Testis (tissue), 5 donors: ENCODE measurements around the gene STIP1. TPM values are rescaled to one million over a fixed set of nuclear protein-coding genes. Genes with fewer than 3 reads are reported as not detected.
A peak's percentile ranks its signal among the peaks of the same experiment; 100 is the strongest.

ENCODE experiments used
- DNase-seq: peaks from one replicate; pipeline ENCODE4 v3.0.0-alpha.2; 2019
- H3K27ac ChIP-seq, 2 donors: fragments of 200-600 bp; sonication (generic); one replicate each; pipeline ENCODE4 v1.5.1; 2019
- H3K27me3 ChIP-seq: fragments of 200-600 bp; sonication (generic); one replicate; pipeline ENCODE4 v1.5.1; 2019
- H3K36me3 ChIP-seq: fragments of 200-600 bp; sonication (generic); one replicate; pipeline ENCODE4 v1.5.1; 2017; ENCODE audit warnings: low read depth; ENCODE audit errors: missing control alignments
- H3K4me1 ChIP-seq: fragments of 200-600 bp; sonication (generic); one replicate; pipeline ENCODE4 v1.5.1; 2019
- H3K4me3 ChIP-seq, 2 donors: fragments of 200-600 bp; sonication (generic); one replicate each; pipeline ENCODE4 v1.5.1; 2017 to 2019
- H3K9me3 ChIP-seq: fragments of 200-600 bp; sonication (generic); one replicate; pipeline ENCODE4 v1.5.1; 2017
- CTCF ChIP-seq, 3 experiments: fragments of 450-650 bp in 2 of 3; fragments of 200-600 bp in 1 of 3; sonication (generic) in 1 of 3; IDR thresholded peaks; one replicate each; pipeline ENCODE4 v1.5.1; 2016 to 2019; ENCODE audit warnings: antibody characterized with exemption in 3 of 3, mild to moderate bottlenecking in 2 of 3, moderate library complexity in 1 of 3
- POLR2A ChIP-seq: fragments of 450-650 bp; IDR thresholded peaks from one replicate; pipeline ENCODE4 v1.6.1; 2017; ENCODE audit warnings: antibody characterized with exemption, mild to moderate bottlenecking, moderate library complexity
- WGBS, 2 donors: methylation state at CpG; one replicate each; pipeline ENCODE4 v1.1.5; 2018; 5-methylcytosine and 5-hydroxymethylcytosine counted together
- intact Hi-C: fragments of 100-400 bp; cut with DNase I; formaldehyde crosslinking; loops from one replicate; pipeline ENCODE4 v1.15.1; 2023; ENCODE audit warnings: low total_unique reads
- long read RNA-seq, 2 donors: transcript quantifications; one replicate each; lab custom pipeline, GENCODE V29; 2026
- polyA plus RNA-seq: library from polyadenylated mRNA; stranded (reverse); fragments of 350-450 nt; fragmentation: Illumina TruSeq; extraction: RNeasy Lipid Tissue Mini Kit (QIAGEN cat#74804); gene quantifications from one replicate; pipeline ENCODE4 v1.2.3, GENCODE V29; 2014; ENCODE audit warnings: low read depth, low replicate concordance; ENCODE audit not compliant: insufficient read depth
- total RNA-seq, 2 donors: library from RNA; depleted of rRNA; stranded (reverse); fragments of >200 nt; gene quantifications; one replicate each; pipeline ENCODE4 v1.2.3, GENCODE V29; 2016

The STIP1 gene
- 100 to 1,000 TPM; 221 to 247 TPM for total RNA-seq
- polyA plus RNA-seq: 267 TPM
- long read RNA-seq, donor 1, transcript STIP1-201 (14 exons, 2,196 nt): major isoform, 11 of 72 reads
- long read RNA-seq, donor 1, transcript STIP1-206 (5 exons, 582 nt): minor isoform, 5 of 72 reads
- long read RNA-seq, donor 1, partial matches to known transcripts: 50 of 72 reads
- long read RNA-seq, donor 1, other reads (novel, unspliced or antisense): 0 of 72 reads
- long read RNA-seq, donor 2, transcript STIP1-201 (14 exons, 2,196 nt): major isoform, 12 of 42 reads
- long read RNA-seq, donor 2, partial matches to known transcripts: 27 of 42 reads
- long read RNA-seq, donor 2, other reads (novel, unspliced or antisense): 0 of 42 reads

GRCh38 chr11:64185693-64186491 lies at the start of gene STIP1:
TSS of gene STIP1 (plus strand) at chr11:64186171. CDS start at chr11:64186262, 91 bp downstream.
- intact Hi-C loops: no loop called here
- 0 to 1% methylated on average over 27 to 40 of the region's 74 CpGs for WGBS, 2 donors
- H3K4me1 ChIP-seq: peaks cover 32% of the 10 kb centered on the region
- TF ChIP-seq CTCF (IDR thresholded peaks at IDR 0.05) (peak in 2 of 3 experiments; percentile 22 to 43), POLR2A (peak; percentile 74)
- H3K4me3 ChIP-seq: peak within 1 kb of the TSS; percentile 71 to 78
- no peaks in the 10 kb centered on the region for H3K9me3 ChIP-seq
- DNase-seq: peak; percentile 99
- H3K27ac ChIP-seq: peak within 1 kb of the TSS; percentile 96 to 100
- no peaks in the 10 kb centered on the region for H3K36me3 ChIP-seq
- H3K27me3 ChIP-seq: no peaks in the 10 kb centered on the region

GRCh38 chr11:64136765-64137441 lies 49.1 kb upstream of the STIP1 start:
- intact Hi-C loops: no loop called here
- DNase-seq: no peak
- TF ChIP-seq CTCF (IDR thresholded peaks at IDR 0.05): no peak
- no peak for TF ChIP-seq POLR2A
- H3K9me3 ChIP-seq: no peaks in the 10 kb centered on the region
- H3K4me1 ChIP-seq: no peaks in the 10 kb centered on the region
- H3K27ac ChIP-seq: no peak overlapping the region
- H3K4me3 ChIP-seq: no peak overlapping the region
- H3K36me3 ChIP-seq: no peaks in the 10 kb centered on the region
- H3K27me3 ChIP-seq: no peaks in the 10 kb centered on the region
- 84 to 85% methylated on average over 12 to 17 of the region's 17 CpGs for WGBS, 2 donors

- Histone ChIP-seq H3K27me3 (no peaks in the 10 kb centered on the region), H3K36me3 (no peaks in the 10 kb centered on the region), H3K4me3 (no peak overlapping the region), H3K9me3 (no peaks in the 10 kb centered on the region), H3K27ac (no peak overlapping the region), H3K4me1 (no peaks in the 10 kb centered on the region)
- TF ChIP-seq CTCF (IDR thresholded peaks at IDR 0.05): no peak
- no peak for TF ChIP-seq POLR2A
- intact Hi-C loops: no loop called here
- 91 to 93% methylated on average over 16 of the region's 16 CpGs for WGBS, 2 donors
- no peak for DNase-seq
These were observed 47.6 kb upstream of the STIP1 start for GRCh38 chr11:64138398-64138797.

- Histone ChIP-seq H3K27me3 (no peaks in the 10 kb centered on the region), H3K36me3 (no peaks in the 10 kb centered on the region), H3K27ac (no peak overlapping the region), H3K4me1 (no peaks in the 10 kb centered on the region), H3K9me3 (no peaks in the 10 kb centered on the region), H3K4me3 (no peak overlapping the region)
- 77% methylated on average over 15 of the region's 15 CpGs; no CpG with 5 or more reads in 1 of the 2 donors for whole genome bisulfite sequencing, 2 donors
- peak; percentile 27 for DNase-seq
- TF ChIP-seq POLR2A (no peak), CTCF (IDR thresholded peaks at IDR 0.05) (no peak)
- intact Hi-C loops: no loop called here
These were observed 46.9 kb upstream of the STIP1 start for GRCh38 chr11:64139049-64139448.
